ENCODE results near the gene HOXA7.

The HOXA7 gene

DNA sequence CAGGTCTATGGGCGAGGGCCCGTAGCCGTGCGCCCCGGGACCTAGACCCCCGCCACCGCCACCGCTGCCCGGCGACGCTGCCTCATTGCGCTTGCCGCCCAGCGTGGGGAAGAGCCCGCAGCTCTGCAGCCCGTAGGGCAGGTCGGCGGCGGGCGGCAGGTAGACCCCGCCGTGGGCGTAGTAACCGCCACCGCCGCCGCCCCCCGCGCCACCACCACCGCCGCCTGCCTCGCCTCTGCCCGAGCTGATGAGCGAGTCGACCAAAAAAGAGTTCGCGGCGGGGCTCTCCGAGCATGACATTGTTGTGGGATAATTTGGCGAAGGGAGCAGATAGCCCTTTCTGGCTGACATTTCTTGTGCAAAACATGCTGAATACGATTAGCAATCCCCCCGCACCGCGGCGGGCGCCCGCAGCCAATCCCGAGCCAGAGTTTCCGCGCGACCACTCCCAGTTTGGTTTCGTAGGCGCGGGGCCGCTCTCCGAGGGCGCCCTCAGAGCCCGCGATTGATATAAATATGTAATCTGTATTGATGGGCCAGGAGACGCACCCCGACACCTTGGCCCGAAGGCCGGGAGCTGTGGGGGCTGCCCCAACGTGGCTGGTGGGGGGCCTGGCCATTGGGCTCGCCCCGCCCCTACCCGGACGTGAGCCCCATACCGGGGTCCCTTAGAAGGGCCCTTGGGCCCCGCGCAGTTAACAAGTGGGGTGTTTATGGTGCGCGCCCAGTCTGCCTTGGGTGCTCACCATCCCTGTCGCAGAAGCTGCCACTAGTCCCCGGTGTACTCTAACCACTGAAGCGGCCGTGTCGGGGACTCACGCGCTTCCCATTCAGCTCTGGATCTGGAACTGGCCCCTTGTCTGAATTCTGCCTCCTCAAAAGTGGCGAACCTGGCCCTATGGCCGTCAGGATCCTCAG, 17.7 kb upstream of the HOXA7 start, which contains the start of gene HOXA10 (continued):
- TF ChIP-seq, protein P1, sequence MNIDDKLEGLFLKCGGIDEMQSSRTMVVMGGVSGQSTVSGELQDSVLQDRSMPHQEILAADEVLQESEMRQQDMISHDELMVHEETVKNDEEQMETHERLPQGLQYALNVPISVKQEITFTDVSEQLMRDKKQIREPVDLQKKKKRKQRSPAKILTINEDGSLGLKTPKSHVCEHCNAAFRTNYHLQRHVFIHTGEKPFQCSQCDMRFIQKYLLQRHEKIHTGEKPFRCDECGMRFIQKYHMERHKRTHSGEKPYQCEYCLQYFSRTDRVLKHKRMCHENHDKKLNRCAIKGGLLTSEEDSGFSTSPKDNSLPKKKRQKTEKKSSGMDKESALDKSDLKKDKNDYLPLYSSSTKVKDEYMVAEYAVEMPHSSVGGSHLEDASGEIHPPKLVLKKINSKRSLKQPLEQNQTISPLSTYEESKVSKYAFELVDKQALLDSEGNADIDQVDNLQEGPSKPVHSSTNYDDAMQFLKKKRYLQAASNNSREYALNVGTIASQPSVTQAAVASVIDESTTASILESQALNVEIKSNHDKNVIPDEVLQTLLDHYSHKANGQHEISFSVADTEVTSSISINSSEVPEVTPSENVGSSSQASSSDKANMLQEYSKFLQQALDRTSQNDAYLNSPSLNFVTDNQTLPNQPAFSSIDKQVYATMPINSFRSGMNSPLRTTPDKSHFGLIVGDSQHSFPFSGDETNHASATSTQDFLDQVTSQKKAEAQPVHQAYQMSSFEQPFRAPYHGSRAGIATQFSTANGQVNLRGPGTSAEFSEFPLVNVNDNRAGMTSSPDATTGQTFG (tag by site-specific recombination; IDR thresholded peaks at IDR 0.05; ENCODE audit: borderline replicate concordance), result no peak
- TF ChIP-seq, protein P2, sequence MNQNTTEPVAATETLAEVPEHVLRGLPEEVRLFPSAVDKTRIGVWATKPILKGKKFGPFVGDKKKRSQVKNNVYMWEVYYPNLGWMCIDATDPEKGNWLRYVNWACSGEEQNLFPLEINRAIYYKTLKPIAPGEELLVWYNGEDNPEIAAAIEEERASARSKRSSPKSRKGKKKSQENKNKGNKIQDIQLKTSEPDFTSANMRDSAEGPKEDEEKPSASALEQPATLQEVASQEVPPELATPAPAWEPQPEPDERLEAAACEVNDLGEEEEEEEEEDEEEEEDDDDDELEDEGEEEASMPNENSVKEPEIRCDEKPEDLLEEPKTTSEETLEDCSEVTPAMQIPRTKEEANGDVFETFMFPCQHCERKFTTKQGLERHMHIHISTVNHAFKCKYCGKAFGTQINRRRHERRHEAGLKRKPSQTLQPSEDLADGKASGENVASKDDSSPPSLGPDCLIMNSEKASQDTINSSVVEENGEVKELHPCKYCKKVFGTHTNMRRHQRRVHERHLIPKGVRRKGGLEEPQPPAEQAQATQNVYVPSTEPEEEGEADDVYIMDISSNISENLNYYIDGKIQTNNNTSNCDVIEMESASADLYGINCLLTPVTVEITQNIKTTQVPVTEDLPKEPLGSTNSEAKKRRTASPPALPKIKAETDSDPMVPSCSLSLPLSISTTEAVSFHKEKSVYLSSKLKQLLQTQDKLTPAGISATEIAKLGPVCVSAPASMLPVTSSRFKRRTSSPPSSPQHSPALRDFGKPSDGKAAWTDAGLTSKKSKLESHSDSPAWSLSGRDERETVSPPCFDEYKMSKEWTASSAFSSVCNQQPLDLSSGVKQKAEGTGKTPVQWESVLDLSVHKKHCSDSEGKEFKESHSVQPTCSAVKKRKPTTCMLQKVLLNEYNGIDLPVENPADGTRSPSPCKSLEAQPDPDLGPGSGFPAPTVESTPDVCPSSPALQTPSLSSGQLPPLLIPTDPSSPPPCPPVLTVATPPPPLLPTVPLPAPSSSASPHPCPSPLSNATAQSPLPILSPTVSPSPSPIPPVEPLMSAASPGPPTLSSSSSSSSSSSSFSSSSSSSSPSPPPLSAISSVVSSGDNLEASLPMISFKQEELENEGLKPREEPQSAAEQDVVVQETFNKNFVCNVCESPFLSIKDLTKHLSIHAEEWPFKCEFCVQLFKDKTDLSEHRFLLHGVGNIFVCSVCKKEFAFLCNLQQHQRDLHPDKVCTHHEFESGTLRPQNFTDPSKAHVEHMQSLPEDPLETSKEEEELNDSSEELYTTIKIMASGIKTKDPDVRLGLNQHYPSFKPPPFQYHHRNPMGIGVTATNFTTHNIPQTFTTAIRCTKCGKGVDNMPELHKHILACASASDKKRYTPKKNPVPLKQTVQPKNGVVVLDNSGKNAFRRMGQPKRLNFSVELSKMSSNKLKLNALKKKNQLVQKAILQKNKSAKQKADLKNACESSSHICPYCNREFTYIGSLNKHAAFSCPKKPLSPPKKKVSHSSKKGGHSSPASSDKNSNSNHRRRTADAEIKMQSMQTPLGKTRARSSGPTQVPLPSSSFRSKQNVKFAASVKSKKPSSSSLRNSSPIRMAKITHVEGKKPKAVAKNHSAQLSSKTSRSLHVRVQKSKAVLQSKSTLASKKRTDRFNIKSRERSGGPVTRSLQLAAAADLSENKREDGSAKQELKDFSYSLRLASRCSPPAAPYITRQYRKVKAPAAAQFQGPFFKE (tag by site-specific recombination; IDR thresholded peaks at IDR 0.05; ENCODE audit: borderline replicate concordance), result no peak
- TF ChIP-seq SP7 (tag by site-specific recombination; IDR thresholded peaks at IDR 0.05) (0 out of 2 replicates have a peak, but pooled peaks have one; percentile 12), KLF8 (tag by site-specific recombination; IDR thresholded peaks at IDR 0.05) (peak; percentile 66; the same call in 1 of the 2 replicates), ZNF843 (tag by site-specific recombination; IDR thresholded peaks at IDR 0.05) (no peak), ZFP41 (tag by site-specific recombination; IDR thresholded peaks at IDR 0.05; ENCODE audit: borderline replicate concordance) (no peak), GLIS2 (tag by site-specific recombination; IDR thresholded peaks at IDR 0.05) (peak; percentile 75), SCRT2 (tag by site-specific recombination; IDR thresholded peaks at IDR 0.05) (peak; percentile 70), ZNF394 (tag by site-specific recombination; IDR thresholded peaks at IDR 0.05; ENCODE audit: borderline replicate concordance) (peak; percentile 19; the same call in 1 of the 2 replicates)
- TF ChIP-seq, protein P3, sequence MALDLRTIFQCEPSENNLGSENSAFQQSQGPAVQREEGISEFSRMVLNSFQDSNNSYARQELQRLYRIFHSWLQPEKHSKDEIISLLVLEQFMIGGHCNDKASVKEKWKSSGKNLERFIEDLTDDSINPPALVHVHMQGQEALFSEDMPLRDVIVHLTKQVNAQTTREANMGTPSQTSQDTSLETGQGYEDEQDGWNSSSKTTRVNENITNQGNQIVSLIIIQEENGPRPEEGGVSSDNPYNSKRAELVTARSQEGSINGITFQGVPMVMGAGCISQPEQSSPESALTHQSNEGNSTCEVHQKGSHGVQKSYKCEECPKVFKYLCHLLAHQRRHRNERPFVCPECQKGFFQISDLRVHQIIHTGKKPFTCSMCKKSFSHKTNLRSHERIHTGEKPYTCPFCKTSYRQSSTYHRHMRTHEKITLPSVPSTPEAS (tag by site-specific recombination; IDR thresholded peaks at IDR 0.05), result no peak
- TF ChIP-seq, protein P4, sequence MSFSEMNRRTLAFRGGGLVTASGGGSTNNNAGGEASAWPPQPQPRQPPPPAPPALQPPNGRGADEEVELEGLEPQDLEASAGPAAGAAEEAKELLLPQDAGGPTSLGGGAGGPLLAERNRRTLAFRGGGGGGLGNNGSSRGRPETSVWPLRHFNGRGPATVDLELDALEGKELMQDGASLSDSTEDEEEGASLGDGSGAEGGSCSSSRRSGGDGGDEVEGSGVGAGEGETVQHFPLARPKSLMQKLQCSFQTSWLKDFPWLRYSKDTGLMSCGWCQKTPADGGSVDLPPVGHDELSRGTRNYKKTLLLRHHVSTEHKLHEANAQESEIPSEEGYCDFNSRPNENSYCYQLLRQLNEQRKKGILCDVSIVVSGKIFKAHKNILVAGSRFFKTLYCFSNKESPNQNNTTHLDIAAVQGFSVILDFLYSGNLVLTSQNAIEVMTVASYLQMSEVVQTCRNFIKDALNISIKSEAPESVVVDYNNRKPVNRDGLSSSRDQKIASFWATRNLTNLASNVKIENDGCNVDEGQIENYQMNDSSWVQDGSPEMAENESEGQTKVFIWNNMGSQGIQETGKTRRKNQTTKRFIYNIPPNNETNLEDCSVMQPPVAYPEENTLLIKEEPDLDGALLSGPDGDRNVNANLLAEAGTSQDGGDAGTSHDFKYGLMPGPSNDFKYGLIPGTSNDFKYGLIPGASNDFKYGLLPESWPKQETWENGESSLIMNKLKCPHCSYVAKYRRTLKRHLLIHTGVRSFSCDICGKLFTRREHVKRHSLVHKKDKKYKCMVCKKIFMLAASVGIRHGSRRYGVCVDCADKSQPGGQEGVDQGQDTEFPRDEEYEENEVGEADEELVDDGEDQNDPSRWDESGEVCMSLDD (tag by site-specific recombination; IDR thresholded peaks at IDR 0.05), result peak; percentile 77; the same call in 1 of the 2 replicates
- TF ChIP-seq, protein P5, sequence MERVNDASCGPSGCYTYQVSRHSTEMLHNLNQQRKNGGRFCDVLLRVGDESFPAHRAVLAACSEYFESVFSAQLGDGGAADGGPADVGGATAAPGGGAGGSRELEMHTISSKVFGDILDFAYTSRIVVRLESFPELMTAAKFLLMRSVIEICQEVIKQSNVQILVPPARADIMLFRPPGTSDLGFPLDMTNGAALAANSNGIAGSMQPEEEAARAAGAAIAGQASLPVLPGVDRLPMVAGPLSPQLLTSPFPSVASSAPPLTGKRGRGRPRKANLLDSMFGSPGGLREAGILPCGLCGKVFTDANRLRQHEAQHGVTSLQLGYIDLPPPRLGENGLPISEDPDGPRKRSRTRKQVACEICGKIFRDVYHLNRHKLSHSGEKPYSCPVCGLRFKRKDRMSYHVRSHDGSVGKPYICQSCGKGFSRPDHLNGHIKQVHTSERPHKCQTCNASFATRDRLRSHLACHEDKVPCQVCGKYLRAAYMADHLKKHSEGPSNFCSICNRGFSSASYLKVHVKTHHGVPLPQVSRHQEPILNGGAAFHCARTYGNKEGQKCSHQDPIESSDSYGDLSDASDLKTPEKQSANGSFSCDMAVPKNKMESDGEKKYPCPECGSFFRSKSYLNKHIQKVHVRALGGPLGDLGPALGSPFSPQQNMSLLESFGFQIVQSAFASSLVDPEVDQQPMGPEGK (tag by site-specific recombination; IDR thresholded peaks at IDR 0.05), result peak; percentile 87
